Natural killer cell (primary cell): Measurements from ENCODE around the gene COL6A6. TPM values are rescaled to one million over a fixed set of nuclear protein-coding genes. Genes with fewer than 3 reads are reported as not detected.

ENCODE experiments used
- ATAC-seq, 3 donors: fragments of 150-1000 bp in 2 of 3; fragments of 200-7000 bp in 1 of 3; cut with Tn5 transposase; 1 replicate in 1 of 3; 2 replicates in 2 of 3; pipeline ENCODE4 v1.10.0; 2021; ENCODE audit warnings: mild to moderate bottlenecking in 2 of 3, moderate library complexity in 2 of 3
- DNase-seq, 2 donors: peaks; one replicate each; pipeline versions ENCODE4 v3.0.0 to v3.0.0-alpha.2; 2013 to 2021; ENCODE audit warnings: mixed read lengths in 1 of 2
- H3K27ac ChIP-seq: one replicate; pipeline ENCODE4 v1.5.1; 2013; ENCODE audit warnings: mild to moderate bottlenecking, low read length
- H3K27me3 ChIP-seq: one replicate; pipeline ENCODE4 v1.6.1; 2013; ENCODE audit warnings: low read length; ENCODE audit not compliant: control insufficient read depth, insufficient read depth
- H3K36me3 ChIP-seq: one replicate; pipeline ENCODE4 v1.6.1; 2013; ENCODE audit warnings: low read length; ENCODE audit not compliant: control insufficient read depth, insufficient read depth
- H3K4me1 ChIP-seq: one replicate; pipeline ENCODE4 v1.6.1; 2013; ENCODE audit warnings: low read length; ENCODE audit not compliant: control insufficient read depth, insufficient read depth
- H3K4me3 ChIP-seq: one replicate; pipeline ENCODE4 v1.5.1; 2013; ENCODE audit warnings: low read length
- H3K9me3 ChIP-seq: one replicate; pipeline ENCODE4 v1.6.1; 2013; ENCODE audit warnings: low read length; ENCODE audit not compliant: control insufficient read depth, insufficient read depth
- H3K27ac Mint-ChIP-seq, 2 donors: one replicate each; pipeline ENCODE4 v1.8.0; 2022; ENCODE audit warnings: mild to moderate bottlenecking in 2 of 2, mixed read lengths in 2 of 2, moderate library complexity in 1 of 2
- H3K27me3 Mint-ChIP-seq, 2 donors: one replicate each; pipeline ENCODE4 v1.8.0; 2022; ENCODE audit warnings: low read depth in 2 of 2, mixed read lengths in 2 of 2
- H3K36me3 Mint-ChIP-seq: one replicate; pipeline ENCODE4 v1.8.0; 2022; ENCODE audit warnings: mixed read lengths
- H3K4me1 Mint-ChIP-seq, 2 donors: one replicate each; pipeline ENCODE4 v1.8.0; 2022; ENCODE audit warnings: mixed read lengths in 2 of 2
- H3K4me3 Mint-ChIP-seq: one replicate; pipeline ENCODE4 v1.8.0; 2022; ENCODE audit warnings: mild to moderate bottlenecking, moderate library complexity, mixed read lengths
- H3K9me3 Mint-ChIP-seq, 2 donors: one replicate each; pipeline ENCODE4 v1.8.0; 2022; ENCODE audit warnings: mixed read lengths in 2 of 2
- CTCF ChIP-seq: fragments of 200-600 bp; IDR thresholded peaks from one replicate; pipeline ENCODE4 v1.8.0; 2022; ENCODE audit warnings: antibody characterized with exemption
- WGBS: methylation state at CpG from one replicate; pipeline ENCODE4 v1.1.7; 2013; ENCODE audit warnings: missing lambda C conversion rate; ENCODE audit not compliant: insufficient coverage; 5-methylcytosine and 5-hydroxymethylcytosine counted together
- intact Hi-C: fragments of 100-400 bp; cut with micrococcal nuclease; formaldehyde crosslinking; loops from one replicate; pipeline ENCODE4 v1.14.2; 2022
- total RNA-seq, 4 donors: library from RNA; stranded (reverse); fragments of 120-200 nt in 1 of 4; gene quantifications; one replicate each; pipeline versions ENCODE4 v1.2.3 to v1.2.4, GENCODE V29; 2013 to 2022

COL6A6 gene
- total RNA-seq, 3 donors from 2014 or later (not counting 1 experiment from before 2014, with no cell fraction given), result not detected

GRCh38 chr3:130473416-130473815, 43.6 kb upstream of the COL6A6 start:
- Mint-ChIP-seq H3K9me3 (peaks cover 0 to 5% of the 10 kb centered on the region in 2 donors), H3K27ac (no peak overlapping the region), H3K4me3 (no peak overlapping the region), H3K36me3 (no peaks in the 10 kb centered on the region), H3K27me3 (peaks cover 4 to 9% of the 10 kb centered on the region in 2 donors), H3K4me1 (no peaks in the 10 kb centered on the region)
- intact Hi-C loops, result no loop called here
- Histone ChIP-seq H3K36me3 (no peaks in the 10 kb centered on the region), H3K4me3 (no peak overlapping the region), H3K27ac (no peak overlapping the region), H3K9me3 (no peaks in the 10 kb centered on the region), H3K4me1 (no peaks in the 10 kb centered on the region), H3K27me3 (no peaks in the 10 kb centered on the region)
- no peak for ATAC-seq
- no peak for TF ChIP-seq CTCF
- DNase-seq, result no peak
- 100% methylated on average over 1 of the region's 2 CpGs for WGBS

DNA sequence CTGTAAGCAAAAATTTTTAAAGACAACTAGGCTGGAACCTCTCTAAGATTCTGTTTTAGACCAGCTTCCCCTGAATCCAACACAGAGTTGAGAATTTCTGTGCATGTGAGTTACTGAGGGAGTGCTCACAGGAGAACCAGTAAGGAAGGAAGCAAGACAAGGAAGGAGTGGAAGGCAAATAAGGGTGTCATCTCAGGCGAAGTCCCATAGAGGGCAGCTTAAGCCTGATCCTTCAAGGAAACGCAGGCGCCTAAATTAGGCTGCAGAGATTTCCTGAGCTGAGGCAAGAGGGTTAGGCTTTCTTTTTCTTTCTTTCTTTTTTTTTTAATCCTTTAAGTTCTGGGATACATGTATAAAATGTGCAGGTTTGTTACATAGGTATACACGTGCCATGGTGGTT, 36.2 kb upstream of the COL6A6 start:
- H3K4me3 ChIP-seq, result no peak overlapping the region
- H3K27me3 Mint-ChIP-seq, result no peaks in the 10 kb centered on the region
- no peak for ATAC-seq
- H3K9me3 Mint-ChIP-seq, result no peaks in the 10 kb centered on the region
- H3K4me1 Mint-ChIP-seq, result no peaks in the 10 kb centered on the region
- 17% methylated on average over 3 of the region's 4 CpGs for WGBS
- DNase-seq, result no peak
- intact Hi-C loops, result no loop called here
- no peak for TF ChIP-seq CTCF
- no peak overlapping the region for H3K27ac ChIP-seq
- no peak overlapping the region for H3K4me3 Mint-ChIP-seq
- H3K27me3 ChIP-seq, result no peaks in the 10 kb centered on the region
- no peaks in the 10 kb centered on the region for H3K36me3 ChIP-seq
- H3K9me3 ChIP-seq, result no peaks in the 10 kb centered on the region
- no peak overlapping the region for H3K27ac Mint-ChIP-seq
- H3K36me3 Mint-ChIP-seq, result no peaks in the 10 kb centered on the region
- no peaks in the 10 kb centered on the region for H3K4me1 ChIP-seq

DNA sequence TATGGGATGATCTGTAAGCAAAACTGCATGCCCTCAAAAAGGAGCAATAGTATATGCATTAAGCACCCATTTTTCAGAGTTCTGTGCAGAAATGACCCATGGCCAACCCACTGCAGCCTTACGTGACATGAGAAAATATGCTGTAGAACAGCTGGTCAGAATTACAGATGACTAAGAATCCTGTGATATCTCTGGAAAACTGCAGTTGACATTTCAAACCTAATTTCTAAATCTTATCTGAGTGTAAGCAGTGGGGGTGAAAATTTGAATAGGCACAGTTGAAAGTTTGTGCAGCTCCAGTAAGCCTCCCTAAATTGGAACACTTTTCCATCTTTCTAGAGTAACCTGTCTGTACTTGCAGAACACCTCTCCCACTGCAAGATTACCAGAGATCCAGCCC, 28.7 kb upstream of the COL6A6 start:
- H3K4me3 ChIP-seq, result no peak overlapping the region
- H3K27me3 ChIP-seq, result no peaks in the 10 kb centered on the region
- H3K27me3 Mint-ChIP-seq, result no peaks in the 10 kb centered on the region
- no peak overlapping the region for H3K4me3 Mint-ChIP-seq
- H3K27ac Mint-ChIP-seq, result no peak overlapping the region
- H3K9me3 Mint-ChIP-seq, result no peaks in the 10 kb centered on the region
- H3K36me3 ChIP-seq, result no peaks in the 10 kb centered on the region
- H3K9me3 ChIP-seq, result no peaks in the 10 kb centered on the region
- H3K4me1 Mint-ChIP-seq, result no peaks in the 10 kb centered on the region
- no peak for TF ChIP-seq CTCF
- ATAC-seq (no peak), DNase-seq (no peak)
- H3K27ac ChIP-seq, result no peak overlapping the region
- H3K4me1 ChIP-seq, result no peaks in the 10 kb centered on the region
- WGBS, result 90% methylated on average over 1 of the region's 1 CpG
- intact Hi-C loops, result no loop called here
- H3K36me3 Mint-ChIP-seq, result no peaks in the 10 kb centered on the region

DNA sequence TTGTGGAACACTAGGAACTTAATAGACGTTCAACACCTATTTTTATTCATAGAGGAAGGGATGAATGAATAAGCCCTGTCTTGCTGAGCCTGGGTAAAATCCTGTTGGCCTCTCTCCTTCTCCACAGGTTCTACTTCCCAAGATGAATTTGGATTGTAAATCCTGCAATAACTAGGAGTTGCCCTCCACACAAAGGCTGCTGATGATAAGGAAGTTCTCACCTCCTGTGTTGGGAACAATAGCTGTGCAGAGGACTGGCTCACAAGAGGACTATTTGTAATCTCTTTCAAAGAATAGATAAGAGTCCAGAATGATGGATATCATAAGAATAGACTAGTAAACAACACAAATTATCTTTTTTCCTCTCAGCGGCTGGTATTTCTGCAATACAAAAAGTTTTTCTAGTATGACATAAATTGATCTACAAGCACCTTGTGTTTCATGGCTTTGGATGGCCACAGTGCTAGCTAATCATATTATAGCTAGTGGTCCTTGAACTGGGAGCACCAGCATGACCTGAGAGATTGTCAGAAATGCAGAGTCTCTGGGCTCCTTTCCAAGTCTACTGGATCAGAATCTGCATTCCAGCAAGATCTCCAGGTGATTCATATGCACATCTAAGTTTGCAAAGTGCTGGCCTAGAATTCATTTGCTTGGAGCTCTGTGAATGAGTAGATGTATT, 28.1 kb upstream of the COL6A6 start:
- Mint-ChIP-seq H3K4me1 (no peaks in the 10 kb centered on the region), H3K36me3 (no peaks in the 10 kb centered on the region), H3K4me3 (no peak overlapping the region), H3K27ac (no peak overlapping the region), H3K27me3 (no peaks in the 10 kb centered on the region), H3K9me3 (no peaks in the 10 kb centered on the region)
- intact Hi-C loops, result no loop called here
- Histone ChIP-seq H3K4me3 (no peak overlapping the region), H3K4me1 (no peaks in the 10 kb centered on the region), H3K9me3 (no peaks in the 10 kb centered on the region), H3K27ac (no peak overlapping the region), H3K36me3 (no peaks in the 10 kb centered on the region), H3K27me3 (no peaks in the 10 kb centered on the region)
- no peak for DNase-seq
- no peak for ATAC-seq
- TF ChIP-seq CTCF, result no peak
- WGBS, result 100% methylated on average over 1 of the region's 2 CpGs
